Central memory CD8-positive, alpha-beta T cell (primary cell): ENCODE results near the gene RYR2.
"Not testable (repeated sequence)": the region's sequence is repeated elsewhere in the genome, so short reads cannot be mapped to it uniquely, and the experiment has no call there.

Source experiments
- ATAC-seq: fragments of 150-1000 bp; cut with Tn5 transposase; replicated peaks from 2 replicates; pipeline ENCODE4 v1.10.0; 2022; ENCODE audit warnings: mild to moderate bottlenecking, moderate FRiP score, moderate number of reproducible peaks; ENCODE audit not compliant: poor library complexity, severe bottlenecking; ENCODE audit errors: extremely low read depth
- DNase-seq, 2 donors: peaks; one replicate each; pipeline ENCODE4 v3.0.0; 2021; ENCODE audit warnings: low spot score in 2 of 2
- H3K27ac Mint-ChIP-seq: one replicate; pipeline ENCODE4 v1.8.0; 2022; ENCODE audit warnings: low read depth, mild to moderate bottlenecking, moderate library complexity, mixed read lengths
- H3K27me3 Mint-ChIP-seq: one replicate; pipeline ENCODE4 v1.8.0; 2022; ENCODE audit warnings: mixed read lengths
- H3K36me3 Mint-ChIP-seq: one replicate; pipeline ENCODE4 v1.8.0; 2022; ENCODE audit warnings: mild to moderate bottlenecking, moderate library complexity, mixed read lengths; ENCODE audit not compliant: insufficient read depth
- H3K4me1 Mint-ChIP-seq: one replicate; pipeline ENCODE4 v1.8.0; 2022; ENCODE audit warnings: mixed read lengths
- H3K4me3 Mint-ChIP-seq: one replicate; pipeline ENCODE4 v1.8.0; 2022; ENCODE audit warnings: mild to moderate bottlenecking, moderate library complexity, mixed read lengths
- H3K9me3 Mint-ChIP-seq: one replicate; pipeline ENCODE4 v1.8.0; 2022; ENCODE audit warnings: mixed read lengths

RYR2 gene

DNA sequence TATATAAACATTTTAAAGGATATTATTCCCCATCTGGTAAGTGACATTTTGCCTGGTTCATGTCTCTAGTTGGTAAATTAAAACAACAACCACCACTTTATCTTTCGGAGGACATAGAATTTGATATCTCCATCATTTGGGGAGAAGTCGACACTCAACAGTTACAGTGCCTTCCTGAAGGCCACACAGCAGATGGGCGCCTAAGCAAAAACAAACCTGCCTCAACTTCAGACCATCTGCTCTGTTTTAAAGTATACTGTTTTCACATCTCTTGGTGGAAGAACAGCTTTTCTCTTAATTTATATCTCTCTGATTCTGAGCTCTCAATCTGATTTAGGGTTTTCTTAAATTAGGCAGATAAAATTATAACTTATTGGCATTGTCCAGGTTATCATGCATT, 282.2 kb downstream of the RYR2 start:
- Mint-ChIP-seq H3K36me3 (no peaks in the 10 kb centered on the region), H3K4me3 (no peak overlapping the region), H3K27me3 (peaks cover 39% of the 10 kb centered on the region), H3K9me3 (no peaks in the 10 kb centered on the region), H3K27ac (no peak overlapping the region), H3K4me1 (no peaks in the 10 kb centered on the region)
- no peak for ATAC-seq
- no peak for DNase-seq

DNA sequence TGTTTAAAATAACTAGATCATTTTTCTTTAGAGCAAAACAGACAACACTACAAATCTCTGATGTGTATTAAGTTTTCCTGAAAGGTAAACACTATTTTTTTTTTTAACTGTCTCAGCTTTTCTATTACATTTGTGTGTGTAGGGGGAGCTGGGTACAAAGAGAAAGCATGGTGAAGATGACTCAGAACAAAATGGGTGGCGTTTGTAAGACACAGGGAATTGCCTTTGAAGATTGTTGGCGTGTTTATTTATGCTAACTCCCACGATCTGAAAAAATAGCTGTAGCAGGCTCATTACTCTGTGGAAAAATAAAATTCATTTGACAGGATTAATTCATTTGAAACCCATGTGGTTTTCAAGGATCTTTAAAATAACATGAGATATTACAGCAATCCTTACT, 285.1 kb downstream of the RYR2 start:
- DNase-seq: no peak
- no peaks in the 10 kb centered on the region for H3K9me3 Mint-ChIP-seq
- H3K27ac Mint-ChIP-seq: no peak overlapping the region

DNA sequence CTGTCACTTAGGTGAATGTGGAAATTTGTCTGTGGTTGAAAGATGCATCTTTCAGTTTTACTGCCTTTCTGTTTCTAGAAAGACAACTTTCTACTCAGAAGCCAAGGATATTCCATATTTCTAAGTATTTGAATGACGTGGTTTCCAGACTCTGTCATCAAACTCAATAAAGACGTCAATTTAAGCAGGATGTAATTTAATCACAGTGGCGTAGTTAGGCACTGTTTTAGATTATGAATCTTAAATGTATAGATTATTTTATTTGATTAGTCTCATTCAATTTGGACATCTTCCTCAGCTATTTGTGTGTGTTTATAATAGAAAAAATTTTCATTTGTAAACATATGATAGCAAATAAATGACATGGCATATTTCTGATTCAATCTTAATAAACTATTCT, 298.9 kb downstream of the RYR2 start:
- Mint-ChIP-seq H3K36me3 (no peaks in the 10 kb centered on the region), H3K4me3 (no peak overlapping the region), H3K9me3 (no peaks in the 10 kb centered on the region), H3K27me3 (peaks cover 45% of the 10 kb centered on the region), H3K27ac (no peak overlapping the region), H3K4me1 (no peaks in the 10 kb centered on the region)
- ATAC-seq: no peak
- DNase-seq: no peak

More for the DNA sequence above, 285.1 kb downstream of the RYR2 start:
- no peaks in the 10 kb centered on the region for H3K36me3 Mint-ChIP-seq
- ATAC-seq: no peak
- peaks cover 27% of the 10 kb centered on the region for H3K27me3 Mint-ChIP-seq
- H3K4me3 Mint-ChIP-seq: no peak overlapping the region
- H3K4me1 Mint-ChIP-seq: no peaks in the 10 kb centered on the region

DNA sequence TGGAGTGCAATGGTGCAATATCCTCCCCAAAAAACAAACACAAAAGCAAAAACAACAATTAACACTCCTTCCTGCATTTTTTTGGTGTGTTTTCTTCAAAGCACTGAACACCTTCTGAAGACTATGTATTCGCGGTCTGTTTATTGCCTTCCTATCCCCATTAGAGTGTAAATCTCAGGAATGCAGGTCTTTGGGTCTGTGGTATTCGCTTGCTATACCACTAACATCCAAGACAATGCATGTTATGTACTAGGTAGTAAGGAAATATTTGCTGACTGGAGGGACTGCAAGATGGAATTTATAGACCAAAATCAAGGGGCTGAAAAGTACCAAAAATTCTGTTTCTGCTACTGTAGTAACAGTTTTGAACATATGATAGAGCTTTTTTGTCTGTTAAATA, 299.4 kb downstream of the RYR2 start:
- Mint-ChIP-seq H3K4me3 (no peak overlapping the region), H3K4me1 (no peaks in the 10 kb centered on the region), H3K27me3 (peaks cover 50% of the 10 kb centered on the region), H3K36me3 (no peaks in the 10 kb centered on the region), H3K9me3 (no peaks in the 10 kb centered on the region), H3K27ac (no peak overlapping the region)
- DNase-seq (no peak), ATAC-seq (no peak)

DNA sequence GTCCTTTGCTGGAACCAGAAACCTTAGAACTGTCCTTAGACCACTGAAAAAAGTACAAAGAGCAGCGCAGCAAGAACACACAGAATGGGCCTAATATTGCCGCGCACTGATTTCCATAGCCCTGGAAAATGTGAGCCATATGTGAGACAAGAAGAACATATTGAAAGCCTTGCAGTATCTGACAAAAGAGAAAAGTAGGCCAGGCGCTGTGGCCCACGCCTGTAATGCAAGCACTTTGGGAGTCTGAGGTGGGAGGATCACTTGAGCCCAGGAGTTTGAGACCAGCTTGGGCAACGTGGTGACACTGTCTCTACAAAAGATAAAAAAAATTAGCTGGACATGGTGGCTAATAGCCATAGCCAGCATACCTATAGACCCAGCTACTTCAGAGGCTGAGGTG, 300.7 kb downstream of the RYR2 start:
- peaks cover 51% of the 10 kb centered on the region for H3K27me3 Mint-ChIP-seq
- ATAC-seq (no peak), DNase-seq (no peak)
- H3K4me1 Mint-ChIP-seq: no peaks in the 10 kb centered on the region
- no peaks in the 10 kb centered on the region for H3K9me3 Mint-ChIP-seq
- H3K36me3 Mint-ChIP-seq: no peaks in the 10 kb centered on the region
- H3K4me3 Mint-ChIP-seq: no peak overlapping the region
- H3K27ac Mint-ChIP-seq: no peak overlapping the region

DNA sequence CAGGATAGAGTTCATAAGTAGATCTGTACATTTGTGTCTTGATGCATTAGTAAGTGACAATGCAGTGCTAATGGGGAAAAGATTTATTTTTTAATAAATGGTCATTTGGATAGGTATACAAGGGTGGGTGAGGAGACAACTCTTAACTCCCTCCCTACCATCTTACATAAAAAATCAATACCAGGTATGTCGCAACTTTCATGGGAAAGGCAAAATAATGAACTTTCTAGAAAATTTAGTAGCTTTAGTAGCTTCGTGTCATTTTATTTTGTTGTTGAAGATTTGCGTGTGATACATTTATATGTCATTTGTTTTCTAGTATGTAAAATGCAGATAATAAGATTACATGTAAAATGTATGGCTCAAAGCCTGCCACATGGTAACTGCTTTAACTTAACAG, 310.8 kb downstream of the RYR2 start:
- Mint-ChIP-seq H3K9me3 (no peaks in the 10 kb centered on the region), H3K4me1 (no peaks in the 10 kb centered on the region), H3K4me3 (no peak overlapping the region), H3K27me3 (peaks cover 13% of the 10 kb centered on the region), H3K27ac (no peak overlapping the region), H3K36me3 (no peaks in the 10 kb centered on the region)
- DNase-seq: no peak
- ATAC-seq: no peak

DNA sequence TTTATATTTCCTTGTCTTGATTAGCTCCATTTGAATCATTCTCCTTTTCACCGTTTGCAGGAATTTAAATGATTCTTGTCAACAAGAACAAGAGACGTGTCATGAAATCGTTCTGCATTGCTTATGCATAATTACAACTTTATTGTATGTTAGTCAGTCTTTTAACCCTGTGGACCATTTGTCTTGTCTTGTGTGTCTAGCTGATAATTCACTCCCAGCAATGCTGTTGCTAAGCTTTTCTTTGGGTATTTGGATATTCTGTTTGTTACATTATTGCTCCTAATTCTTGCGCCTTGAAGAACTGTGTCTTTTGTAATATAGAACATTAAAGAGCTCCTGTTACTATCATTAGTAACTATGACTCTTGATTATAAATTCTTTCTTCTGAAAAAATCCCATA, 311.9 kb downstream of the RYR2 start:
- Mint-ChIP-seq H3K4me3 (no peak overlapping the region), H3K9me3 (no peaks in the 10 kb centered on the region), H3K27me3 (peaks cover 4% of the 10 kb centered on the region), H3K36me3 (no peaks in the 10 kb centered on the region), H3K27ac (no peak overlapping the region), H3K4me1 (no peaks in the 10 kb centered on the region)
- DNase-seq (no peak), ATAC-seq (no peak)

DNA sequence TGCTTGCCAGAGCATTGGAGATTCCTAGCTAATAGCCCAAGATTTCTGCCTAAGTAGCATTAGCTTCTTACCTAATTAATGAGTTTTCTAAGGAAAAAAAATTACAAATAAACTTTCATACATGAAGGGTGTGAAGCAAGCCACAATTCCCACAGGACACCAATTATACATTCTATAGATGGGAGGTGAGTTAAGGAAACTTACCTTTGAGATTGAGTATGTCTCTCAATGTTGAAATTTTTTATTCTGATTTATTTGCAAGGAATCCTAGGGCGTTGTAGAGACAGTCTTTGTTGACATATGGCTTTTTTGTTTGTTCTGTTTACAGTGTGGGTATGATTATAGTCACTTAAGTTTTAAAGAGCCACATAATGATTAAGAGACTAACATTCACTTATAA, 313.0 kb downstream of the RYR2 start:
- Mint-ChIP-seq H3K4me1 (no peaks in the 10 kb centered on the region), H3K9me3 (no peaks in the 10 kb centered on the region), H3K4me3 (no peak overlapping the region), H3K36me3 (no peaks in the 10 kb centered on the region), H3K27me3 (no peaks in the 10 kb centered on the region), H3K27ac (no peak overlapping the region)
- ATAC-seq (no peak), DNase-seq (no peak)

DNA sequence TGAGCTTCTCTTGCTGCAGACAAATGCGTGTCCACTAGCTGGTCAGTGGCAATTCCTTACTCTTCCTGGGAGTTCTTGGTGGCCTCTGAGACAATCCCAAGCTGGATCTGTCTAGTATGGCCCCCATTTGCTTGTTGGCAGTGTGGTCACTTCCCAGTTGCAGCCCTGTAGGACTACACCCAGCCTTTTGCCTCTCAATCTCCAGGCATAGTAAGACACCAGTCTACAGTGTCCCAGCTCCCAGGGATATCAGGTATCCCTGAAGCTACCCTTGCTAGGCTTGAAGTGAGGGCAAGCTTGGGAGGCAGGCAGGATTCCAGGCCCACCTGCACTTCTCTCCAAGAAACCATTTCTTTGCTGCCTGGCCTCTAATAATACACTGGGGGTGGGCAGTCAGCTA, 316.6 kb downstream of the RYR2 start:
- H3K4me3 Mint-ChIP-seq: no peak overlapping the region
- H3K4me1 Mint-ChIP-seq: no peaks in the 10 kb centered on the region
- peaks cover 14% of the 10 kb centered on the region for H3K27me3 Mint-ChIP-seq
- no peak for ATAC-seq
- H3K9me3 Mint-ChIP-seq: no peaks in the 10 kb centered on the region
- H3K27ac Mint-ChIP-seq: no peak overlapping the region
- no peak for DNase-seq
- no peaks in the 10 kb centered on the region for H3K36me3 Mint-ChIP-seq

DNA sequence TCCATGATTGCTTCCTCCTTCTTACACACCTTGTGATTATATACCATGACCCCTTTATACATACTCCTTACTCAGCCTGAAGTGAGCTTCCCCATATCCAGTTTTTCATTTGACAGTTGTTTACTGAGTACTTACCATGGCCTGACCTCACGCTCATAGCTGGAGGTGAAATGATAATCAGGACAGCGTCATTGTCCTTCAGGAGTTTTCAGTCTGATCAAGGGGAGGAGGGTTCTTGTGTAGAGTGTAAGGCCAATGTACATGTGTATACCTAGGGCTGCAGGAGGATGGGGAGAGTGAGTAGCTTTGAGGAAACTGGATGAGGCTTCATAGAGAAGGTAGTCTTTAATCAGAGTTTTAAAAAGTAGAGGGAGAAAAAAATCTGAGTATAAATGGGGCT, 325.8 kb downstream of the RYR2 start:
- H3K9me3 Mint-ChIP-seq: no peaks in the 10 kb centered on the region
- DNase-seq (no peak), ATAC-seq (no peak)
- H3K4me3 Mint-ChIP-seq: no peak overlapping the region
- H3K4me1 Mint-ChIP-seq: no peaks in the 10 kb centered on the region
- no peak overlapping the region for H3K27ac Mint-ChIP-seq
- H3K36me3 Mint-ChIP-seq: no peaks in the 10 kb centered on the region
- H3K27me3 Mint-ChIP-seq: peaks cover 23% of the 10 kb centered on the region

DNA sequence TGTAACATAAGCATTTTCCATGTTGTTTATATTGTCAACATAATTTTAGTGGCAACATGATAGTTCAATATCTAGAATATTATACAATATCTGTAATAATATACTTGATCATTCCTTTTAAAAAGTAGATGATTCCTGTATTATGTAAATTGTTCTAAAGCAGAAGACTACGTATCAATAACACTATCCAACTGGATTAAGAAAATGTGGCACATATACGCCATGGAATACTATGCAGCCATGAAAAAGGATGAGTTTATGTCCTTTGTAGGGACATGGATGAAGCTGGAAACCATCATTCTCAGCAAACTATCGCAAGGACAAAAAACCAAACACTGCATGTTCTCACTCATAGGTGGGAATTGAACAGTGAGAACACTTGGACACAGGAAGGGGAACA, 329.5 kb downstream of the RYR2 start:
- not testable (repeated sequence) for H3K4me1 Mint-ChIP-seq, H3K36me3 Mint-ChIP-seq, DNase-seq, ATAC-seq, H3K9me3 Mint-ChIP-seq, H3K27ac Mint-ChIP-seq, H3K4me3 Mint-ChIP-seq
- H3K27me3 Mint-ChIP-seq: peaks cover 18% of the 10 kb centered on the region

DNA sequence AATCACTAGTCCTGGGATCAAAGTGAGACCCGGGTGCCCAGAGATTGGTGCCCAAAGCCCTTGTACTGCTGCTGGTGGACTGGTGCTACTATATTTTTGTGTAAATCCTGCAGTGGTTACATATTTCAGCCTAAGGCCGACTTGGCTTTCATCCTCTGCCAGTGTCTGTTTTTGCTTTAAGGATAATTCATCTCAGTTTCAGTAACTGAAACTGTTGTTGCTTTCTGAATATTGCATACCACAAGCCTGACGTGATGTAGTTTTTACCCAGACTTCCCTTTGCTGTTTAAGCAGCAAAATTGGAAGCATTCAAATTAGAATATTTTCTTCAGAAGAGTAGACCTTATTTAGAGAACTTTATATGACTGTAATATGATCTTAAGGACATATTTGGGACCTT, 341.8 kb downstream of the RYR2 start:
- H3K27ac Mint-ChIP-seq: no peak overlapping the region
- H3K27me3 Mint-ChIP-seq: peaks cover 2% of the 10 kb centered on the region
- no peaks in the 10 kb centered on the region for H3K9me3 Mint-ChIP-seq
- DNase-seq (no peak), ATAC-seq (no peak)
- H3K36me3 Mint-ChIP-seq: no peaks in the 10 kb centered on the region
- H3K4me1 Mint-ChIP-seq: no peaks in the 10 kb centered on the region
- no peak overlapping the region for H3K4me3 Mint-ChIP-seq

DNA sequence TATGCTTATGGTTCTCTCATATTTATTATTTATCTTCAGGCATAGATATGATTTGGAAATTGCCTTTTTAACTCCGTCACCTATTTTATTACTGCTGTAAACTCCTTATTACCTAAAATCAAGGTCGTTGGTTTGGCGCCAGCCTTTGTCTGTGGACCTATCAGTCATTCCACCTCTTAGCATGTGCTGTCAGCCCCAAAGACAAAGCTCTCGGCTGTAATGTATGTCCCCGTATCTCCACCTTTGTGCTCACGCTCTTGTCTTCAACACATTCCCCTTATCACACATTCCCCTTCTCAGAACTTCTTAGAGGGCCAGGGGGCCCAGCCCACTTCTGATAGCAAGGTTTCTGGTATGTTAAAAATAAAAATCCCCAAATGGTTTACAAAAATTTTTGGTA, 342.2 kb downstream of the RYR2 start:
- no peaks in the 10 kb centered on the region for H3K4me1 Mint-ChIP-seq
- no peaks in the 10 kb centered on the region for H3K9me3 Mint-ChIP-seq
- ATAC-seq: no peak
- no peak overlapping the region for H3K27ac Mint-ChIP-seq
- H3K4me3 Mint-ChIP-seq: no peak overlapping the region
- DNase-seq: no peak
- peaks cover 6% of the 10 kb centered on the region for H3K27me3 Mint-ChIP-seq
- H3K36me3 Mint-ChIP-seq: no peaks in the 10 kb centered on the region
